Measurements from ENCODE around the gene TNNC1.

Gene TNNC1

DNA sequence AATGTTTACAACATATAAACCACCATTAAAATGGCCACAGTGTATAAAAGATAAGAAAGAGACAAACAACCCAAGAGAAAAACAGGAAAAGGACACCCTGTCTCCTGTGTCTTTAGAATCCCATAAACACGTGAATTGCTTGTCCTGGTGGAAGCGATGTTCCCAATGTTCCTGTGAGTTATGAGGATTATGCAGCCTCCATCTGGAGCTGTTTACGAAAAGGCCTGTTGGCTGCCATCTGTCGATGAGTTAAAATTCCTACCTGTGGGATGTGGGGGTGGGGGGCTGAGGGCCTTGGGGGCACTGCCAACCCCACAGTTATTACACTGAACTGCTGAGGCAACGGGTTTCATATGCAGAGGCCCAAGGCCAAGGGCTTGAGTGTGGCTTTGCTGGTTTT lies 15.2 kb upstream of the TNNC1 start:
- no peak for TF ChIP-seq ESRRG (CRISPR knock-in tag; IDR thresholded peaks at IDR 0.05)
- no peak for TF ChIP-seq OSR1 (CRISPR knock-in tag; IDR thresholded peaks at IDR 0.05)
- TF ChIP-seq PPARA (CRISPR knock-in tag; IDR thresholded peaks at IDR 0.05; ENCODE audit: borderline replicate concordance), result no peak
- TF ChIP-seq ZFP30 (CRISPR knock-in tag; IDR thresholded peaks at IDR 0.05), result no peak
- no peak for TF ChIP-seq ZFP3 (CRISPR knock-in tag; IDR thresholded peaks at IDR 0.05)
- no peak for TF ChIP-seq BACH2 (CRISPR knock-in tag; IDR thresholded peaks at IDR 0.05; ENCODE audit: borderline replicate concordance)
- TF ChIP-seq ZNF70 (CRISPR knock-in tag; IDR thresholded peaks at IDR 0.05), result no peak
- TF ChIP-seq CSRNP3 (CRISPR knock-in tag; IDR thresholded peaks at IDR 0.05), result no peak
- no peak for TF ChIP-seq TOX (CRISPR knock-in tag; IDR thresholded peaks at IDR 0.05; ENCODE audit: borderline replicate concordance)
- TF ChIP-seq, protein P1, sequence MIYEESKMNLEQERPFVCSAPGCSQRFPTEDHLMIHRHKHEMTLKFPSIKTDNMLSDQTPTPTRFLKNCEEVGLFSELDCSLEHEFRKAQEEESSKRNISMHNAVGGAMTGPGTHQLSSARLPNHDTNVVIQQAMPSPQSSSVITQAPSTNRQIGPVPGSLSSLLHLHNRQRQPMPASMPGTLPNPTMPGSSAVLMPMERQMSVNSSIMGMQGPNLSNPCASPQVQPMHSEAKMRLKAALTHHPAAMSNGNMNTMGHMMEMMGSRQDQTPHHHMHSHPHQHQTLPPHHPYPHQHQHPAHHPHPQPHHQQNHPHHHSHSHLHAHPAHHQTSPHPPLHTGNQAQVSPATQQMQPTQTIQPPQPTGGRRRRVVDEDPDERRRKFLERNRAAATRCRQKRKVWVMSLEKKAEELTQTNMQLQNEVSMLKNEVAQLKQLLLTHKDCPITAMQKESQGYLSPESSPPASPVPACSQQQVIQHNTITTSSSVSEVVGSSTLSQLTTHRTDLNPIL (CRISPR knock-in tag; IDR thresholded peaks at IDR 0.05; ENCODE audit: low read depth), result no peak
- TF ChIP-seq CSDC2 (CRISPR knock-in tag; IDR thresholded peaks at IDR 0.05), result no peak
- TF ChIP-seq, protein P2, sequence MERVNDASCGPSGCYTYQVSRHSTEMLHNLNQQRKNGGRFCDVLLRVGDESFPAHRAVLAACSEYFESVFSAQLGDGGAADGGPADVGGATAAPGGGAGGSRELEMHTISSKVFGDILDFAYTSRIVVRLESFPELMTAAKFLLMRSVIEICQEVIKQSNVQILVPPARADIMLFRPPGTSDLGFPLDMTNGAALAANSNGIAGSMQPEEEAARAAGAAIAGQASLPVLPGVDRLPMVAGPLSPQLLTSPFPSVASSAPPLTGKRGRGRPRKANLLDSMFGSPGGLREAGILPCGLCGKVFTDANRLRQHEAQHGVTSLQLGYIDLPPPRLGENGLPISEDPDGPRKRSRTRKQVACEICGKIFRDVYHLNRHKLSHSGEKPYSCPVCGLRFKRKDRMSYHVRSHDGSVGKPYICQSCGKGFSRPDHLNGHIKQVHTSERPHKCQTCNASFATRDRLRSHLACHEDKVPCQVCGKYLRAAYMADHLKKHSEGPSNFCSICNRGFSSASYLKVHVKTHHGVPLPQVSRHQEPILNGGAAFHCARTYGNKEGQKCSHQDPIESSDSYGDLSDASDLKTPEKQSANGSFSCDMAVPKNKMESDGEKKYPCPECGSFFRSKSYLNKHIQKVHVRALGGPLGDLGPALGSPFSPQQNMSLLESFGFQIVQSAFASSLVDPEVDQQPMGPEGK (CRISPR knock-in tag; IDR thresholded peaks at IDR 0.05; ENCODE audit: borderline replicate concordance), result no peak
- TF ChIP-seq TSHZ2 (CRISPR knock-in tag; IDR thresholded peaks at IDR 0.05), result no peak
- no peak for TF ChIP-seq ZNF8 (CRISPR knock-in tag; IDR thresholded peaks at IDR 0.05)
- no peak for TF ChIP-seq ZNF565 (CRISPR knock-in tag; conservative IDR thresholded peaks at IDR 0.05; ENCODE audit: low read depth)
- TF ChIP-seq, protein P3, sequence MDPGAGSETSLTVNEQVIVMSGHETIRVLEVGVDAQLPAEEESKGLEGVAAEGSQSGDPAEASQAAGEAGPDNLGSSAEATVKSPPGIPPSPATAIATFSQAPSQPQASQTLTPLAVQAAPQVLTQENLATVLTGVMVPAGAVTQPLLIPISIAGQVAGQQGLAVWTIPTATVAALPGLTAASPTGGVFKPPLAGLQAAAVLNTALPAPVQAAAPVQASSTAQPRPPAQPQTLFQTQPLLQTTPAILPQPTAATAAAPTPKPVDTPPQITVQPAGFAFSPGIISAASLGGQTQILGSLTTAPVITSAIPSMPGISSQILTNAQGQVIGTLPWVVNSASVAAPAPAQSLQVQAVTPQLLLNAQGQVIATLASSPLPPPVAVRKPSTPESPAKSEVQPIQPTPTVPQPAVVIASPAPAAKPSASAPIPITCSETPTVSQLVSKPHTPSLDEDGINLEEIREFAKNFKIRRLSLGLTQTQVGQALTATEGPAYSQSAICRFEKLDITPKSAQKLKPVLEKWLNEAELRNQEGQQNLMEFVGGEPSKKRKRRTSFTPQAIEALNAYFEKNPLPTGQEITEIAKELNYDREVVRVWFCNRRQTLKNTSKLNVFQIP (CRISPR knock-in tag; IDR thresholded peaks at IDR 0.05; ENCODE audit: borderline replicate concordance, low read depth), result no peak
- no peak for TF ChIP-seq ISL1 (CRISPR knock-in tag; IDR thresholded peaks at IDR 0.05)
- TF ChIP-seq ARNTL (CRISPR knock-in tag; IDR thresholded peaks at IDR 0.05; ENCODE audit: borderline replicate concordance, low read depth), result no peak
- no peak for TF ChIP-seq SNAI2 (CRISPR knock-in tag; IDR thresholded peaks at IDR 0.05)
- no peak for TF ChIP-seq TCF4 (CRISPR knock-in tag; IDR thresholded peaks at IDR 0.05; ENCODE audit: borderline replicate concordance)
- no peak for ATAC-seq

GRCh38 chr3:52468336-52468735 lies 14.5 kb upstream of the TNNC1 start:
- no peak for TF ChIP-seq CSRNP3 (CRISPR knock-in tag; IDR thresholded peaks at IDR 0.05)
- ATAC-seq, result no peak

DNA sequence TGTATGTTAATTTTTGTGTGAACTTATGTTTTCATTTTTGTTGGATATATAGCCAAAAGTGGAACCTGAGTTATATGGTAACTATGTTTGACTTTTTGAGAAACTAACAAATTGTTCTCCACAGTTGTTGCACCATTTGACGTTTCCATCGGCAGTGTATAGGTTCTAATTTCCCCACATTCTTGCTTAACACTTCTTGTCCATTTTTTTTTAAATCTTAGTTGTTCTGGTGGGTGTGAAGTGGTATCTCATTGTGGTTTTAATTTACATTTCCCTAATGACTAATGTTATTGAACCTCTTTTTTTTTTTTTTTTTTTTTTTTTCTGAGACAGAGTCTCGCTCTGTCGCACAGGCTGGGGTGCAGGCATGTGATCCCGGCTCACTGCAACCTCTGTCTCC lies 9.6 kb upstream of the TNNC1 start:
- TF ChIP-seq SNAI2 (CRISPR knock-in tag; IDR thresholded peaks at IDR 0.05) (no peak), BACH2 (CRISPR knock-in tag; IDR thresholded peaks at IDR 0.05; ENCODE audit: borderline replicate concordance) (no peak), TSHZ2 (CRISPR knock-in tag; IDR thresholded peaks at IDR 0.05) (no peak), ZC3H10 (CRISPR knock-in tag; IDR thresholded peaks at IDR 0.05) (no peak), TCF4 (CRISPR knock-in tag; IDR thresholded peaks at IDR 0.05; ENCODE audit: borderline replicate concordance) (no peak), ISL1 (CRISPR knock-in tag; IDR thresholded peaks at IDR 0.05) (no peak)
- ATAC-seq, result no peak
